ENCODE results near the gene EHD4.
A peak's percentile ranks its signal among the peaks of the same experiment; 100 is the strongest.

The EHD4 gene

GRCh38 chr15:41892621-41893421, 79.5 kb downstream of the EHD4 start:
- no peak for DNase-seq

- DNase-seq = peak; percentile 61
Measured at GRCh38 chr15:41891946-41892345, 80.4 kb downstream of the EHD4 start.

GRCh38 chr15:41891226-41891625, 81.1 kb downstream of the EHD4 start:
- DNase-seq = no peak

GRCh38 chr15:41890050-41890690, 82.2 kb downstream of the EHD4 start:
- no peak for DNase-seq

- no peak for DNase-seq
Measured at GRCh38 chr15:41888662-41889253, 83.6 kb downstream of the EHD4 start.

GRCh38 chr15:41887893-41888292, 84.5 kb downstream of the EHD4 start:
- no peak for DNase-seq

GRCh38 chr15:41887161-41887560, 85.2 kb downstream of the EHD4 start:
- DNase-seq = no peak

- DNase-seq = no peak
Measured at GRCh38 chr15:41886741-41887140, 85.6 kb downstream of the EHD4 start.

- no peak for DNase-seq
Measured at GRCh38 chr15:41885841-41886240, 86.5 kb downstream of the EHD4 start.

GRCh38 chr15:41885321-41885720, 87.0 kb downstream of the EHD4 start:
- no peak for DNase-seq

GRCh38 chr15:41884458-41884857, 87.9 kb downstream of the EHD4 start:
- DNase-seq = no peak

GRCh38 chr15:41883484-41883825, 88.9 kb downstream of the EHD4 start:
- DNase-seq = no peak

- peak; percentile 44 for DNase-seq
Measured at GRCh38 chr15:41882689-41883483, 89.5 kb downstream of the EHD4 start.

- peak; percentile 50 for DNase-seq
Measured at GRCh38 chr15:41881920-41882688, 90.3 kb downstream of the EHD4 start.

GRCh38 chr15:41881550-41881919, 90.8 kb downstream of the EHD4 start:
- no peak for DNase-seq

GRCh38 chr15:41881086-41881485, 91.3 kb downstream of the EHD4 start:
- DNase-seq = no peak

GRCh38 chr15:41880156-41880877, 92.0 kb downstream of the EHD4 start:
- no peak for DNase-seq

GRCh38 chr15:41879321-41879845, 93.0 kb downstream of the EHD4 start:
- no peak for DNase-seq

GRCh38 chr15:41878355-41878699, 94.0 kb downstream of the EHD4 start:
- no peak for DNase-seq

- no peak for DNase-seq
Measured at GRCh38 chr15:41877631-41878354, 94.6 kb downstream of the EHD4 start.

- no peak for DNase-seq
Measured at GRCh38 chr15:41876689-41877088, 95.7 kb downstream of the EHD4 start.

Data from NCI-H2171 treated with DMSO at 0.1 percent for 48 hours (cell line).